Gastroesophageal sphincter (tissue), 3 donors: Measurements from ENCODE around the gene COPB1.

ENCODE experiments used
- CTCF ChIP-seq, 4 experiments: fragments of 200-600 bp in 2 of 4; fragments of 450-650 bp in 2 of 4; sonication (generic) in 1 of 4; IDR thresholded peaks; one replicate each; pipeline ENCODE4 v1.5.1; 2017 to 2019; ENCODE audit warnings: antibody characterized with exemption in 4 of 4, mild to moderate bottlenecking in 2 of 4, moderate library complexity in 2 of 4
- EP300 ChIP-seq: sonication (generic); formaldehyde crosslinking; IDR thresholded peaks from one replicate; pipeline ENCODE4 v1.6.1; 2017; ENCODE audit warnings: antibody characterized with exemption, mild to moderate bottlenecking
- POLR2A ChIP-seq, 2 donors: fragments of 450-650 bp; IDR thresholded peaks; one replicate each; pipeline ENCODE4 v1.6.1; 2017; ENCODE audit warnings: antibody characterized with exemption in 2 of 2, mild to moderate bottlenecking in 2 of 2, moderate library complexity in 1 of 2

- TF ChIP-seq CTCF (IDR thresholded peaks at IDR 0.05) (no peak), EP300 (no peak), POLR2A (IDR thresholded peaks at IDR 0.05) (no peak)
Observed at GRCh38 chr11:14422052-14422813, 77.4 kb downstream of the COPB1 start.
